Measurements from ENCODE around the gene STARD4. TPM values are rescaled to one million over a fixed set of nuclear protein-coding genes. Genes with fewer than 3 reads are reported as not detected.

Gene STARD4
- total and polyA plus RNA-seq, 2 of the 13 experiments (the other 11 are each of a cell fraction or from before 2014, with no cell fraction given) = 27.4 to 66.9 TPM

GRCh38 chr5:111518777-111519176 is 6.4 kb upstream of the STARD4 start:
- 12% methylated on average over 2 of the region's 2 CpGs for WGBS (ENCODE audit: low lambda C conversion rate)
- no peaks in the 10 kb centered on the region for H3K9me3 ChIP-seq (ENCODE audit: low read length)
- H2AFZ ChIP-seq (ENCODE audit: low read length) = no peak overlapping the region
- intact Hi-C loops (cut with micrococcal nuclease; ENCODE audit: unreplicated experiment) = no loop called here
- ChIA-PET POLR2A (no interaction called here), CTCF (ENCODE audit: low intra/inter-chr PET ratio, low total read pairs) (no interaction called here)
- ATAC-seq = no peak
- H3K27me3 ChIP-seq (ENCODE audit: control insufficient read depth in 1 of 2, insufficient read depth in 2 of 2, low read length in 2 of 2) = no peaks in the 10 kb centered on the region
- no peaks in the 10 kb centered on the region for H4K20me1 ChIP-seq (ENCODE audit: insufficient read depth, low read length)
- TF ChIP-seq ZKSCAN1 (IDR thresholded peaks at IDR 0.05; ENCODE audit: low read length) = no peak
- H3K4me2 ChIP-seq (ENCODE audit: low read depth, low read length) = no peak overlapping the region
- H3K9ac ChIP-seq (ENCODE audit: insufficient read depth, low read depth, low read length) = no peak overlapping the region
- BruUV-seq (replicated peaks) = no TSS peak
- DNase-seq (ENCODE audit: low spot score) = no peak
- no peak overlapping the region for H3K27ac ChIP-seq (ENCODE audit: extremely low read length, insufficient read depth, low read length)
- no peak for FAIRE-seq
- no peaks in the 10 kb centered on the region for H3K36me3 ChIP-seq (replicated peaks in 1 of 2; ENCODE audit: control insufficient read depth in 1 of 2, insufficient read depth in 2 of 2, low read length in 2 of 2)
- H3K79me2 ChIP-seq (ENCODE audit: insufficient read depth, low read length) = no peaks in the 10 kb centered on the region
- peaks cover 5% of the 10 kb centered on the region for H3K4me1 ChIP-seq (ENCODE audit: insufficient read depth, low read length)
- H3K4me3 ChIP-seq (replicated peaks in 1 of 3; ENCODE audit: insufficient read depth in 1 of 3, low read depth in 2 of 3, low read length in 3 of 3) = no peak overlapping the region
- in situ Hi-C loops (cut with HindIII; ENCODE audit: extremely low pct_ligation_motif_present, low pct_unique_long_range_greater_than_20kb) = no loop called here

DNA sequence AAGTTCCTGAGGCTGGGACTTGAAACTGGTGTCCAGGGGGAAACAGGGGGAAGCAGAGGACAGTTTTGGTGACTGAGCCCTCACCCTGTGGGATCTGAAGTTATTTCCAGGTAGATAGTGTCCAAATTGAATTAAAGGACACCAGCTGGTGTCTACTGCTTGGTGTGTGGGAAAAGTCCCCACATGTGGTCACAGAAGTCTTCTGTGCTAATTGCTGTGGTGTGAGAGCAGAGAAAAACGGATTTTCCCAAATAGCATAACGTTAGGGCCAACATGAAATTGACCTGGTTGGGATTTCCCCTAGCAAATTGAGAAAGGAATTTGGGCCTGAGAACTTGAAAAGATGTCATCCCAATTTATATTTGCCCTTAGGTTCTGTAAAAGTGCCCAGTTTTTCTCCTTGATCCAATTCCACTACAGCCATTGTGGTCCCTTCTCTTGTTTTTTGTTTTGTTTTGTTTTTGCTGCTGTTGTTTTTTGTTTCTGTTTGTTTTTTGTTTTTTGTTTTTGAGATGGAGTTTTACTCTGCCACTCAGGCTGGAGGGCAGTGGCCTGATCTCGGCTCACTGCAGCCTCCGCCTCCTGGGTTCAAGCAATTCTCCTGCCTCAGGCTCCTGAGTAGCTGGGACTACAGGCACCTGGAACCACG is 5.6 kb upstream of the STARD4 start:
- ATAC-seq (no peak), DNase-seq (ENCODE audit: low spot score) (no peak), FAIRE-seq (no peak)
- no peak for TF ChIP-seq ARNT2 (CRISPR knock-in tag; IDR thresholded peaks at IDR 0.05; ENCODE audit: low read depth)
- TF ChIP-seq MBD4 (IDR thresholded peaks at IDR 0.05; ENCODE audit: borderline replicate concordance, low read length) = no peak
- TF ChIP-seq RARA (CRISPR knock-in tag; IDR thresholded peaks at IDR 0.05) = no peak
- no peak for TF ChIP-seq ZNF207 (IDR thresholded peaks at IDR 0.05; ENCODE audit: borderline replicate concordance)
- TF ChIP-seq ZNF570 (CRISPR knock-in tag; IDR thresholded peaks at IDR 0.05; ENCODE audit: borderline replicate concordance) = no peak
- TF ChIP-seq KDM6A (CRISPR knock-in tag; IDR thresholded peaks at IDR 0.05; ENCODE audit: low read depth) = no peak
- TF ChIP-seq AHR (CRISPR knock-in tag; IDR thresholded peaks at IDR 0.05) = no peak
- no peak for TF ChIP-seq ZFX (CRISPR knock-in tag; IDR thresholded peaks at IDR 0.05; ENCODE audit: low read depth)
- no peak for TF ChIP-seq TGIF2 (CRISPR knock-in tag; IDR thresholded peaks at IDR 0.05)
- TF ChIP-seq ZBTB38 (CRISPR knock-in tag; IDR thresholded peaks at IDR 0.05) = no peak
- TF ChIP-seq KAT8 (CRISPR knock-in tag; IDR thresholded peaks at IDR 0.05) = no peak
- TF ChIP-seq JUND (CRISPR knock-in tag; IDR thresholded peaks at IDR 0.05) = no peak
- TF ChIP-seq REL (CRISPR knock-in tag; conservative IDR thresholded peaks at IDR 0.05) = no peak
- TF ChIP-seq KDM2A (CRISPR knock-in tag; IDR thresholded peaks at IDR 0.05; ENCODE audit: borderline replicate concordance, low read depth) = no peak
- no peak for TF ChIP-seq ZNF230 (CRISPR knock-in tag; IDR thresholded peaks at IDR 0.05)
- TF ChIP-seq ZNF614 (CRISPR knock-in tag; IDR thresholded peaks at IDR 0.05; ENCODE audit: borderline replicate concordance) = no peak
- no peak for TF ChIP-seq ZNF841 (CRISPR knock-in tag; IDR thresholded peaks at IDR 0.05; ENCODE audit: borderline replicate concordance)
- no peak for TF ChIP-seq ZIK1 (CRISPR knock-in tag; IDR thresholded peaks at IDR 0.05; ENCODE audit: borderline replicate concordance, low read depth)
- Histone ChIP-seq H3K27me3 (ENCODE audit: control insufficient read depth in 1 of 2, insufficient read depth in 2 of 2, low read length in 2 of 2) (no peaks in the 10 kb centered on the region), H3K4me3 (replicated peaks in 1 of 3; ENCODE audit: insufficient read depth in 1 of 3, low read depth in 2 of 3, low read length in 3 of 3) (no peak overlapping the region), H4K20me1 (ENCODE audit: insufficient read depth, low read length) (no peaks in the 10 kb centered on the region), H3K9me3 (ENCODE audit: low read length) (no peaks in the 10 kb centered on the region), H3K27ac (ENCODE audit: extremely low read length, insufficient read depth, low read length) (no peak overlapping the region), H2AFZ (ENCODE audit: low read length) (no peak overlapping the region), H3K4me1 (ENCODE audit: insufficient read depth, low read length) (peaks cover 9% of the 10 kb centered on the region), H3K79me2 (ENCODE audit: insufficient read depth, low read length) (no peaks in the 10 kb centered on the region), H3K4me2 (ENCODE audit: low read depth, low read length) (no peak overlapping the region), H3K9ac (ENCODE audit: insufficient read depth, low read depth, low read length) (no peak overlapping the region), H3K36me3 (replicated peaks in 1 of 2; ENCODE audit: control insufficient read depth in 1 of 2, insufficient read depth in 2 of 2, low read length in 2 of 2) (no peaks in the 10 kb centered on the region)
- ChIA-PET POLR2A (no interaction called here), CTCF (ENCODE audit: low intra/inter-chr PET ratio, low total read pairs) (no interaction called here)
- intact Hi-C loops (cut with micrococcal nuclease; ENCODE audit: unreplicated experiment) (no loop called here), in situ Hi-C loops (cut with HindIII; ENCODE audit: extremely low pct_ligation_motif_present, low pct_unique_long_range_greater_than_20kb) (no loop called here)
- WGBS (ENCODE audit: low lambda C conversion rate) = 46% methylated on average over 5 of the region's 5 CpGs
- BruUV-seq (replicated peaks) = no TSS peak
